K562 (cell line): ENCODE measurements around the gene DHPS. TPM values are rescaled to one million over a fixed set of nuclear protein-coding genes. Genes with fewer than 3 reads are reported as not detected.

ENCODE experiments used
- ATAC-seq: fragments of 200-7000 bp; cut with Tn5 transposase; 3 replicates; pipeline ENCODE4 v1.9.1; 2020; ENCODE audit warnings: moderate library complexity
- BruUV-seq: library from RNA; stranded (reverse); fragments of 400-500 nt; replicated peaks from 2 replicates; lab custom pipeline; 2021; lab: Mats Ljungman, UMichigan
- CTCF ChIA-PET: fragments of 300-600 bp; formaldehyde crosslinking; extraction: SDS; loops from one replicate; lab custom pipeline; 2021; ENCODE audit warnings: low intra/inter-chr PET ratio; lab: Yijun Ruan, JAX
- POLR2A ChIA-PET: fragments of 300-600, 350-650 bp; sonication (Branson Sonifier 250); formaldehyde crosslinking; extraction: SDS; loops from one replicate; lab custom pipeline; 2021; ENCODE audit warnings: antibody characterized with exemption, inconsistent platforms; lab: Yijun Ruan, JAX
- DNase-seq, 4 experiments: peaks; one replicate each; pipeline versions ENCODE4 v3.0.0 to v3.0.0-alpha.2; 2011 to 2018; ENCODE audit warnings: low spot score in 3 of 4, mixed read lengths in 3 of 4; ENCODE audit errors: extremely low read depth in 1 of 4
- FAIRE-seq: peaks from 2 replicates; lab custom pipeline; 2011; peaks lifted over from hg19 to GRCh38; lab: Jason Lieb, UNC
- H2AFZ ChIP-seq: 2 replicates; pipeline ENCODE4 v1.6.0; 2011; ENCODE audit warnings: low read depth, low read length, control low read depth, inconsistent platforms
- H3K27ac ChIP-seq: fragments of 200-600 bp; 3 replicates; pipeline ENCODE4 v1.8.0; 2011; ENCODE audit warnings: low read depth, mild to moderate bottlenecking, control low read depth, inconsistent platforms, low read length, moderate library complexity, mixed read lengths; ENCODE audit errors: extremely low read depth
- H3K27me3 ChIP-seq, 2 experiments: fragments of 300-600 bp in 1 of 2; 2 replicates in 1 of 2; 3 replicates in 1 of 2; pipeline versions ENCODE4 v1.6.0 to v1.8.0; 2011; ENCODE audit warnings: inconsistent platforms in 2 of 2, low read length in 2 of 2, mild to moderate bottlenecking in 1 of 2, mixed read lengths in 1 of 2, moderate library complexity in 1 of 2; ENCODE audit not compliant: control insufficient read depth in 2 of 2, insufficient read depth in 2 of 2
- H3K36me3 ChIP-seq: fragments of 300-600 bp; 3 replicates; pipeline ENCODE4 v1.8.0; 2011; ENCODE audit warnings: mild to moderate bottlenecking, low read length, inconsistent platforms; ENCODE audit not compliant: control insufficient read depth, insufficient read depth
- H3K4me1 ChIP-seq, 2 experiments: fragments of 200-600 bp in 1 of 2; replicated peaks in 1 of 2; 2 replicates in 1 of 2; 3 replicates in 1 of 2; pipeline versions ENCODE4 v1.5.1 to v1.8.0; 2011; ENCODE audit warnings: inconsistent platforms in 2 of 2, low read length in 2 of 2, mild to moderate bottlenecking in 1 of 2, mixed read lengths in 1 of 2, moderate library complexity in 1 of 2; ENCODE audit not compliant: control insufficient read depth in 2 of 2, insufficient read depth in 2 of 2
- H3K4me2 ChIP-seq: 2 replicates; pipeline ENCODE4 v1.6.1; 2011; ENCODE audit warnings: low read length, control low read depth, inconsistent platforms, mixed read lengths; ENCODE audit not compliant: insufficient read depth
- H3K4me3 ChIP-seq: fragments of 200-600 bp; sonication (generic), shearing (Covaris generic); 2 replicates; pipeline ENCODE4 v1.5.1; 2016; ENCODE audit warnings: control low read depth, inconsistent platforms
- H3K79me2 ChIP-seq: fragments of 200-600 bp; 3 replicates; pipeline ENCODE4 v1.8.0; 2011; ENCODE audit warnings: low read length, inconsistent platforms; ENCODE audit not compliant: control insufficient read depth, insufficient read depth
- H3K9ac ChIP-seq, 2 experiments: 2 replicates each; pipeline versions ENCODE4 v1.6.0 to v1.6.1; 2011; ENCODE audit warnings: low read depth in 2 of 2, low read length in 2 of 2, control low read depth in 1 of 2, inconsistent platforms in 1 of 2, mild to moderate bottlenecking in 1 of 2, mixed read lengths in 1 of 2; ENCODE audit not compliant: insufficient read depth in 1 of 2
- H3K9me1 ChIP-seq: one replicate; pipeline ENCODE4 v1.6.0; 2011; ENCODE audit warnings: inconsistent platforms, mild to moderate bottlenecking, low read length, moderate library complexity; ENCODE audit not compliant: control insufficient read depth, insufficient read depth
- H3K9me3 ChIP-seq: replicated peaks from 2 replicates; pipeline ENCODE4 v1.5.1; 2011; ENCODE audit warnings: low read depth, low read length, inconsistent platforms; ENCODE audit not compliant: control insufficient read depth, insufficient read depth
- H4K20me1 ChIP-seq: replicated peaks from 2 replicates; pipeline ENCODE4 v1.6.1; 2011; ENCODE audit warnings: low read length, inconsistent platforms, mixed read lengths; ENCODE audit not compliant: control insufficient read depth, insufficient read depth
- C11orf30 ChIP-seq: fragments of 450-650 bp; IDR thresholded peaks from 2 replicates; pipeline ENCODE4 v1.6.1; 2016; ENCODE audit warnings: low read depth, mild to moderate bottlenecking
- CBFB ChIP-seq: sonication (generic); formaldehyde crosslinking; IDR thresholded peaks from 2 replicates; pipeline ENCODE4 v1.4.0; 2020; ENCODE audit warnings: mild to moderate bottlenecking, missing genetic modification reagents
- CEBPB ChIP-seq: fragments of 450-650 bp; IDR thresholded peaks from 2 replicates; pipeline ENCODE4 v1.6.1; 2016; ENCODE audit warnings: missing genetic modification characterization, missing compliant biosample characterization
- FOS ChIP-seq: IDR thresholded peaks from 3 replicates; pipeline ENCODE4 v1.6.1; 2011; ENCODE audit not compliant: insufficient read length; ENCODE audit errors: extremely low read depth
- KDM4B ChIP-seq, 2 experiments: fragments of 450-650 bp in 1 of 2; sonication (generic) in 1 of 2; IDR thresholded peaks; 2 replicates each; pipeline ENCODE4 v1.6.1; 2016 to 2017; ENCODE audit warnings: borderline replicate concordance in 2 of 2, antibody characterized with exemption in 1 of 2, low read depth in 1 of 2, mild to moderate bottlenecking in 1 of 2
- POLR2AphosphoS5 ChIP-seq: IDR thresholded peaks from 2 replicates; pipeline ENCODE4 v1.6.1; 2011; ENCODE audit warnings: mild to moderate bottlenecking, low read depth, low read length, moderate library complexity; ENCODE audit not compliant: control insufficient read depth, insufficient read depth
- POLR2H ChIP-seq: IDR thresholded peaks from 2 replicates; pipeline ENCODE4 v1.6.1; 2016; ENCODE audit warnings: missing genetic modification characterization, low read depth, mild to moderate bottlenecking, control low read depth, missing compliant biosample characterization, moderate library complexity
- SMAD4 ChIP-seq: fragments of 250-450 bp; sonication (Bioruptor Pico); conservative IDR thresholded peaks from 2 replicates; pipeline ENCODE4 v1.8.0; 2021; ENCODE audit warnings: inconsistent platforms, mild to moderate bottlenecking, moderate library complexity
- ZFX ChIP-seq: sonication (generic); formaldehyde crosslinking; IDR thresholded peaks from 2 replicates; pipeline ENCODE4 v1.8.0; 2022; ENCODE audit warnings: mild to moderate bottlenecking, missing genetic modification reagents, moderate library complexity
- WGBS: fragments of 100-300 bp; shearing (Covaris generic); methylation state at CpG from one replicate; pipeline ENCODE4 v1.1.6; 2016; ENCODE audit warnings: low coverage, mixed read lengths; ENCODE audit not compliant: insufficient coverage; ENCODE audit errors: missing lambda C conversion rate; 5-methylcytosine and 5-hydroxymethylcytosine counted together
- in situ Hi-C: fragments of 300-500 bp; cut with MboI; formaldehyde crosslinking; loops from 4 replicates; pipeline ENCODE4 v1.15.0; 2018; ENCODE audit warnings: inconsistent platforms, mixed read lengths
- intact Hi-C: fragments of 100-400 bp; cut with micrococcal nuclease; formaldehyde crosslinking; loops from 2 replicates; pipeline ENCODE4 v1.14.2; 2022
- polyA plus RNA-seq, 8 experiments: library from polyadenylated mRNA; depleted of rRNA in 4 of 8; stranded (reverse) in 5 of 8; unstranded in 3 of 8; fragments of >200 nt; fragmentation: Nextera tagmentation in 2 of 8; fragmentation: Illumina TruSeq in 1 of 8; extraction: Ambion mirVana in 2 of 8; extraction: Trizol in 1 of 8; gene quantifications; 2 replicates each; pipeline versions ENCODE4 v1.2.1 to v1.2.3, GENCODE V29; 2011 to 2014; ENCODE audit warnings: inconsistent platforms in 1 of 8, missing spikeins in 1 of 8
- total RNA-seq, 7 experiments: library from RNA; depleted of rRNA in 6 of 7; stranded (reverse); fragments of >200 nt in 6 of 7; fragmentation: Illumina TruSeq in 2 of 7; extraction: Trizol in 2 of 7; gene quantifications; 2 replicates each; pipeline versions ENCODE4 v1.2.1 to v1.2.3, GENCODE V29; 2011 to 2021; ENCODE audit warnings: low replicate concordance in 1 of 7
- TF ChIP-seq, protein P1 (sequence below): sonication (generic); formaldehyde crosslinking; IDR thresholded peaks from 2 replicates; pipeline ENCODE4 v1.8.0; 2022; ENCODE audit warnings: mild to moderate bottlenecking, missing genetic modification reagents

Gene DHPS
- total and polyA plus RNA-seq, 9 of the 15 experiments (the other 6 are each of a cell fraction or from before 2014, with no cell fraction given): 47.1 to 110 (median 79.9) TPM

DNA sequence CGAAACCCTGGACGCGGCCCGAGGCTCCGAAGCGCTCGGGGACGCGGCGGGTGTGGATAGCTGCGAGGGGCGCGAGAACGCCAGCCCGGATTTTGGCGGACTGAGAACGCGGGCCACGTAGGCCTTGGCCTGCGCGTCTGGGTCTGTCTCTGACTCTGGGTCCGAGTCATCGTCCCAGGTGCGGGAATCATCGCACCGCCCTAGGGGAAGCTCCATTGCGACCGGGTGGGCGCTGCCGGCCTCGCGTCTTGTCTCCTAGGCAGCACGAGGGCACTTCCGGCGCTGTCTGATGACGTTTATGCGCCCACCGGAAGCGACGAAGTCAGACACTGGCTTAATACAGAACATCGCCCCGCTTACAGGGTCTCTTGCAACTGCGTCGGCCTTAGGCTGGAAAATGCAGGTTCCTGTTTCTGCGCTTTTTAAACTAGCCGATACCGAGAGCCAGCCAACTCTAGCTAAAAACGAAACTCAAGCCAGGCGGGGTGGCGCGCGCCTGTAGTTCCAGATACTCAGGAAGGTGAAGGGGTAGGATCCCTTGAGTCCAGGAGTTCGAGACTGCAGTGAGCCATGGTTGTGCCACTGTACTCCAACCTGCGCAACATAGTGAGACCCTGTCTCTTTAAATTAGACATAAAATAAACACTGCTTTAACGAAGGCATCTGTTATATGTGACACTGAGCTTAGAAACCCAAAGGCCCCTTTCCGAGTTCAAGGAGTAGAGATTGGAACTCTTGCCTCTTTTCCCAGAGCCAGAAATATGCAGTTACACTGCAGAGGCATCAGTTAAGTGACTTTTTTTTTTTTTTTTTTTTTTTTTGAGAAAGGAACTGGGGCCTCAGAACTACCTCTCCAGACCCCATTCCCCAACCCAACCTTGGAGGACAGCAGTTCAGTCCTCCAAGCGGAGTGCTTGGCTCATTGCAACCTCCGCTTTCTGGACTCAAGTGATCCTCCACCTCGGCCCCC, 15.0 kb upstream of the DHPS start, which contains the start of gene FBXW9:
TSS of gene FBXW9 (minus strand) at position 266 of the 970 bp plus-strand sequence. CDS start at position 216, 50 bp downstream.
- CTCF ChIA-PET: no interaction called here
- whole genome bisulfite sequencing: 30% methylated on average over 47 of the region's 59 CpGs
- Histone ChIP-seq H3K4me3 (peak within 1 kb of the TSS; percentile 82), H3K9me3 (no peaks in the 10 kb centered on the region), H3K9ac (peak within 1 kb of the TSS; percentile 68 to 95), H3K36me3 (peaks cover 54% of the 10 kb centered on the region), H3K9me1 (no peaks in the 10 kb centered on the region), H3K27me3 (no peaks in the 10 kb centered on the region; a peak in 1 of 5 replicates), H3K4me1 (peaks cover 0 to 28% of the 10 kb centered on the region in 2 experiments; a peak in 3 of 5 replicates), H4K20me1 (no peaks in the 10 kb centered on the region), H3K27ac (peak within 1 kb of the TSS; percentile 69), H3K79me2 (peaks cover 7% of the 10 kb centered on the region; the same call in 2 of the 3 replicates), H2AFZ (peak within 1 kb of the TSS; percentile 89), H3K4me2 (peak within 1 kb of the TSS; percentile 91)
- FAIRE-seq: peak; percentile 87
- POLR2A ChIA-PET: interaction anchor here (0.6 to 2.6 kb wide), 7 partner anchors 12 to 331 kb away, joined by 3 to 21 read pairs (median 5); partner anchors contain the start of genes DHPS, TRIR and ZNF442
- intact Hi-C loops: no loop called here
- DNase-seq: peak; percentile 88 to 94 (median 89)
- BruUV-seq: TSS peak; percentile 96
- in situ Hi-C loops: no loop called here
- ATAC-seq: peak; percentile 90
- TF ChIP-seq FOS (no peak), POLR2AphosphoS5 (peak; percentile 86), ZFX (CRISPR knock-in tag) (peak; percentile 59; the same call in 1 of the 2 replicates), SMAD4 (no peak), C11orf30 (peak; percentile 96), KDM4B (IDR thresholded peaks at IDR 0.05; ENCODE audit: borderline replicate concordance in 2 of 2, low read depth in 1 of 2) (peak in 1 of 2 experiments; percentile 37; a peak in 1 of 4 replicates), POLR2H (tag) (peak; percentile 46; the same call in 1 of the 2 replicates), CBFB (CRISPR knock-in tag) (no peak), CEBPB (no peak)
- TF ChIP-seq, protein P1, sequence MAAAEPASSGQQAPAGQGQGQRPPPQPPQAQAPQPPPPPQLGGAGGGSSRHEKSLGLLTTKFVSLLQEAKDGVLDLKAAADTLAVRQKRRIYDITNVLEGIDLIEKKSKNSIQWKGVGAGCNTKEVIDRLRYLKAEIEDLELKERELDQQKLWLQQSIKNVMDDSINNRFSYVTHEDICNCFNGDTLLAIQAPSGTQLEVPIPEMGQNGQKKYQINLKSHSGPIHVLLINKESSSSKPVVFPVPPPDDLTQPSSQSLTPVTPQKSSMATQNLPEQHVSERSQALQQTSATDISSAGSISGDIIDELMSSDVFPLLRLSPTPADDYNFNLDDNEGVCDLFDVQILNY (CRISPR knock-in tag): peak; percentile 77; the same call in 1 of the 2 replicates
